Activated T-helper 2 cell treated with anti-CD3 and anti-CD28 coated beads, Interferon-gamma antibody, Interleukin-2, Interleukin-4, amounts not matched to agents 10 μg/mL and 5 μg/mL and 100 μg/mL, durations not matched to agents 14 hours and 24 hours and 36 hours (primary cell): ENCODE data around the gene ATP8B2. TPM values are rescaled to one million over a fixed set of nuclear protein-coding genes. Genes with fewer than 3 reads are reported as not detected.

ENCODE experiments used
- DNase-seq: peaks from one replicate; pipeline ENCODE4 v3.0.0; 2021; ENCODE audit warnings: low spot score
- H3K27ac Mint-ChIP-seq: one replicate; pipeline ENCODE4 v1.8.0; 2021; ENCODE audit warnings: mixed read lengths
- H3K27me3 Mint-ChIP-seq: one replicate; pipeline ENCODE4 v1.8.0; 2021; ENCODE audit warnings: low read depth, mixed read lengths
- H3K36me3 Mint-ChIP-seq: one replicate; pipeline ENCODE4 v1.8.0; 2021; ENCODE audit warnings: low read depth, mixed read lengths
- H3K4me1 Mint-ChIP-seq: one replicate; pipeline ENCODE4 v1.8.0; 2021; ENCODE audit warnings: low read depth, mixed read lengths
- H3K4me3 Mint-ChIP-seq: one replicate; pipeline ENCODE4 v1.8.0; 2021; ENCODE audit warnings: low read depth, mild to moderate bottlenecking, moderate library complexity, mixed read lengths
- H3K9me3 Mint-ChIP-seq: one replicate; pipeline ENCODE4 v1.8.0; 2021; ENCODE audit warnings: mixed read lengths
- intact Hi-C: fragments of 100-400 bp; cut with micrococcal nuclease; formaldehyde crosslinking; loops from one replicate; pipeline ENCODE4 v1.15.1; 2023
- total RNA-seq: library from RNA; stranded (reverse); gene quantifications from 2 replicates; pipeline ENCODE4 v1.2.3, GENCODE V29; 2022

ATP8B2 gene
- total RNA-seq, 1 donor from 2014 or later: 44.0 TPM

- no peaks in the 10 kb centered on the region for H3K9me3 Mint-ChIP-seq
- H3K27me3 Mint-ChIP-seq: no peaks in the 10 kb centered on the region
- H3K4me1 Mint-ChIP-seq: peaks cover 65% of the 10 kb centered on the region
- intact Hi-C loops: no loop called here
- peaks cover 92% of the 10 kb centered on the region for H3K36me3 Mint-ChIP-seq
- H3K4me3 Mint-ChIP-seq: peak overlapping the region; percentile 52
- no peak for DNase-seq
- H3K27ac Mint-ChIP-seq: peak overlapping the region; percentile 89
Measured at GRCh38 chr1:154342132-154342531, 16.8 kb downstream of the ATP8B2 start.

- DNase-seq: peak; percentile 70
- Mint-ChIP-seq H3K27me3 (no peaks in the 10 kb centered on the region), H3K27ac (peak overlapping the region; percentile 89), H3K4me3 (peak overlapping the region; percentile 52), H3K9me3 (no peaks in the 10 kb centered on the region), H3K4me1 (peaks cover 60% of the 10 kb centered on the region), H3K36me3 (peaks cover 92% of the 10 kb centered on the region)
- intact Hi-C loops: no loop called here
Measured at GRCh38 chr1:154342836-154343472, 17.6 kb downstream of the ATP8B2 start.

- Mint-ChIP-seq H3K9me3 (no peaks in the 10 kb centered on the region), H3K27ac (no peak overlapping the region), H3K36me3 (peaks cover 89% of the 10 kb centered on the region), H3K4me3 (no peak overlapping the region), H3K4me1 (peaks cover 44% of the 10 kb centered on the region), H3K27me3 (no peaks in the 10 kb centered on the region)
- intact Hi-C loops: no loop called here
- peak; percentile 57 for DNase-seq
Measured at GRCh38 chr1:154344977-154345837, 19.9 kb downstream of the ATP8B2 start.

- Mint-ChIP-seq H3K36me3 (peaks cover 77% of the 10 kb centered on the region), H3K9me3 (no peaks in the 10 kb centered on the region), H3K4me1 (peaks cover 42% of the 10 kb centered on the region), H3K4me3 (no peak overlapping the region), H3K27me3 (no peaks in the 10 kb centered on the region), H3K27ac (no peak overlapping the region)
- no peak for DNase-seq
- intact Hi-C loops: no loop called here
Measured at GRCh38 chr1:154346276-154346917, 21.1 kb downstream of the ATP8B2 start.

GRCh38 chr1:154347961-154348360, 22.6 kb downstream of the ATP8B2 start:
- H3K4me1 Mint-ChIP-seq: peaks cover 37% of the 10 kb centered on the region

GRCh38 chr1:154348429-154349076, 23.2 kb downstream of the ATP8B2 start:
- Mint-ChIP-seq H3K27me3 (peaks cover 1% of the 10 kb centered on the region), H3K4me1 (peaks cover 37% of the 10 kb centered on the region), H3K27ac (no peak overlapping the region), H3K4me3 (no peak overlapping the region), H3K36me3 (peaks cover 61% of the 10 kb centered on the region), H3K9me3 (no peaks in the 10 kb centered on the region)
- intact Hi-C loops: no loop called here
- no peak for DNase-seq

More at GRCh38 chr1:154347961-154348360, 22.6 kb downstream of the ATP8B2 start:
- peaks cover 1% of the 10 kb centered on the region for H3K27me3 Mint-ChIP-seq
- H3K36me3 Mint-ChIP-seq: peaks cover 67% of the 10 kb centered on the region
- intact Hi-C loops: no loop called here
- H3K9me3 Mint-ChIP-seq: no peaks in the 10 kb centered on the region
- no peak overlapping the region for H3K4me3 Mint-ChIP-seq
- no peak overlapping the region for H3K27ac Mint-ChIP-seq
- no peak for DNase-seq

GRCh38 chr1:154349121-154349520, 23.8 kb downstream of the ATP8B2 start:
- intact Hi-C loops: no loop called here
- H3K27me3 Mint-ChIP-seq: peaks cover 1% of the 10 kb centered on the region
- H3K4me1 Mint-ChIP-seq: peaks cover 37% of the 10 kb centered on the region
- peaks cover 56% of the 10 kb centered on the region for H3K36me3 Mint-ChIP-seq
- no peak overlapping the region for H3K4me3 Mint-ChIP-seq
- DNase-seq: no peak
- no peak overlapping the region for H3K27ac Mint-ChIP-seq
- no peaks in the 10 kb centered on the region for H3K9me3 Mint-ChIP-seq

- H3K4me3 Mint-ChIP-seq: no peak overlapping the region
- H3K36me3 Mint-ChIP-seq: peaks cover 45% of the 10 kb centered on the region
- H3K4me1 Mint-ChIP-seq: peaks cover 35% of the 10 kb centered on the region
- no peaks in the 10 kb centered on the region for H3K9me3 Mint-ChIP-seq
- no peak overlapping the region for H3K27ac Mint-ChIP-seq
- intact Hi-C loops: loop anchor here (5.0 kb wide), 3 partner anchors 37 to 92 kb away; no protein-coding TSS in a partner anchor
- peaks cover 3% of the 10 kb centered on the region for H3K27me3 Mint-ChIP-seq
- DNase-seq: no peak
Measured at GRCh38 chr1:154350383-154350782, 25.1 kb downstream of the ATP8B2 start.

GRCh38 chr1:154351363-154352068, 26.2 kb downstream of the ATP8B2 start:
- Mint-ChIP-seq H3K4me3 (no peak overlapping the region), H3K4me1 (peaks cover 31% of the 10 kb centered on the region), H3K27ac (no peak overlapping the region), H3K36me3 (peaks cover 34% of the 10 kb centered on the region), H3K27me3 (peaks cover 3% of the 10 kb centered on the region), H3K9me3 (no peaks in the 10 kb centered on the region)
- intact Hi-C loops: loop anchor here (2.0 to 5.0 kb wide), 4 partner anchors 36 to 111 kb away; no protein-coding TSS in a partner anchor
- no peak for DNase-seq

GRCh38 chr1:154352245-154352580, 26.9 kb downstream of the ATP8B2 start:
- H3K36me3 Mint-ChIP-seq: peaks cover 29% of the 10 kb centered on the region
- H3K9me3 Mint-ChIP-seq: no peaks in the 10 kb centered on the region
- peaks cover 28% of the 10 kb centered on the region for H3K4me1 Mint-ChIP-seq
- intact Hi-C loops: loop anchor here (2.0 to 5.0 kb wide), 4 partner anchors 35 to 111 kb away; no protein-coding TSS in a partner anchor
- no peak overlapping the region for H3K27ac Mint-ChIP-seq
- DNase-seq: no peak
- H3K27me3 Mint-ChIP-seq: peaks cover 3% of the 10 kb centered on the region
- H3K4me3 Mint-ChIP-seq: peak overlapping the region; percentile 76

- no peaks in the 10 kb centered on the region for H3K9me3 Mint-ChIP-seq
- H3K4me3 Mint-ChIP-seq: peak overlapping the region; percentile 76
- peak; percentile 32 for DNase-seq
- peaks cover 3% of the 10 kb centered on the region for H3K27me3 Mint-ChIP-seq
- peak overlapping the region; percentile 80 for H3K27ac Mint-ChIP-seq
- H3K36me3 Mint-ChIP-seq: peaks cover 23% of the 10 kb centered on the region
- peaks cover 26% of the 10 kb centered on the region for H3K4me1 Mint-ChIP-seq
- intact Hi-C loops: loop anchor here (1.0 to 5.0 kb wide), 5 partner anchors 29 to 110 kb away; no protein-coding TSS in a partner anchor
Measured at GRCh38 chr1:154352581-154353459, 27.5 kb downstream of the ATP8B2 start.
